ENCODE measurements around the gene CD4. TPM values are rescaled to one million over a fixed set of nuclear protein-coding genes. Genes with fewer than 3 reads are reported as not detected.
A peak's percentile ranks its signal among the peaks of the same experiment; 100 is the strongest.

CD4 gene
- total RNA-seq, 4 donors from 2014 or later = 7.5 to 12.6 (median 8.9) TPM

DNA sequence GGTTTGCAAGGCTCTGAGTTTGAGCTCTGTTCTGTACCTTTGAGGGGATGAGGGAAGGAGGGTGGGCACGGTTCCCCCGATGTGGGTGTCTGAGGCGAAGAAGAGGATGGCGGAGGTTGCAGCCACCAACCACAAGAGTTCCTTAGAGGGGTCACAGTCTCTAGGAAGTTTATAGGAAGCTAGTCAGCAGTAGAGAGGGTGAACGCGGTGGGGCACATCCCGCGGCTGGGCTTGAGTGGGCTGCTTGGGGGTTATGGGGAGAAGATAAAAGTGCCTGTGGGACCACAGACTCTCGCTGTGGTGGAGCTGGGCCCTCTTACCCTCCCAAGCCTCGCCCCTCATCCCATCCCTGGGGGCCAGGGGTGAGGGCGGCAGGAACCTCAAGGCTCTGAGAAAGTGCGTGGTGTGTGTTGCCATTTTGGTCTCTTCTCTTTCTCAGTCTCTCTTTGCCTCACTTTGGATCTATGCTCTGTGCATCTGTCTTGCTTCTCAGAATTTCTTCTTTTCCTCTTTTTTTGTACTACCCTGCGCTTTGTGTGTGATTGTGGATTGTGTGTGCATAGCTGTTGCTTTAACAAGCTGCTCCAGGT lies 2.7 kb downstream of the CD4 start:
- H3K27me3 ChIP-seq = no peaks in the 10 kb centered on the region
- H3K36me3 ChIP-seq = no peaks in the 10 kb centered on the region
- no peak for DNase-seq (ENCODE audit: low spot score in 2 of 2)
- TF ChIP-seq EP300 (IDR thresholded peaks at IDR 0.05) = no peak
- TF ChIP-seq POLR2A (IDR thresholded peaks at IDR 0.05) = no peak
- TF ChIP-seq, protein P1, sequence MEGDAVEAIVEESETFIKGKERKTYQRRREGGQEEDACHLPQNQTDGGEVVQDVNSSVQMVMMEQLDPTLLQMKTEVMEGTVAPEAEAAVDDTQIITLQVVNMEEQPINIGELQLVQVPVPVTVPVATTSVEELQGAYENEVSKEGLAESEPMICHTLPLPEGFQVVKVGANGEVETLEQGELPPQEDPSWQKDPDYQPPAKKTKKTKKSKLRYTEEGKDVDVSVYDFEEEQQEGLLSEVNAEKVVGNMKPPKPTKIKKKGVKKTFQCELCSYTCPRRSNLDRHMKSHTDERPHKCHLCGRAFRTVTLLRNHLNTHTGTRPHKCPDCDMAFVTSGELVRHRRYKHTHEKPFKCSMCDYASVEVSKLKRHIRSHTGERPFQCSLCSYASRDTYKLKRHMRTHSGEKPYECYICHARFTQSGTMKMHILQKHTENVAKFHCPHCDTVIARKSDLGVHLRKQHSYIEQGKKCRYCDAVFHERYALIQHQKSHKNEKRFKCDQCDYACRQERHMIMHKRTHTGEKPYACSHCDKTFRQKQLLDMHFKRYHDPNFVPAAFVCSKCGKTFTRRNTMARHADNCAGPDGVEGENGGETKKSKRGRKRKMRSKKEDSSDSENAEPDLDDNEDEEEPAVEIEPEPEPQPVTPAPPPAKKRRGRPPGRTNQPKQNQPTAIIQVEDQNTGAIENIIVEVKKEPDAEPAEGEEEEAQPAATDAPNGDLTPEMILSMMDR (IDR thresholded peaks at IDR 0.05) = no peak
- 70 to 79% methylated on average over 13 of the region's 13 CpGs for whole genome bisulfite sequencing, 2 donors
- no peaks in the 10 kb centered on the region for H3K9me3 ChIP-seq
- H3K4me1 ChIP-seq = no peaks in the 10 kb centered on the region
- H3K27ac ChIP-seq = peak overlapping the region in 2 of 4 donors; percentile 19 to 50
- H3K4me3 ChIP-seq = peak overlapping the region in 1 of 4 donors; percentile 35

DNA sequence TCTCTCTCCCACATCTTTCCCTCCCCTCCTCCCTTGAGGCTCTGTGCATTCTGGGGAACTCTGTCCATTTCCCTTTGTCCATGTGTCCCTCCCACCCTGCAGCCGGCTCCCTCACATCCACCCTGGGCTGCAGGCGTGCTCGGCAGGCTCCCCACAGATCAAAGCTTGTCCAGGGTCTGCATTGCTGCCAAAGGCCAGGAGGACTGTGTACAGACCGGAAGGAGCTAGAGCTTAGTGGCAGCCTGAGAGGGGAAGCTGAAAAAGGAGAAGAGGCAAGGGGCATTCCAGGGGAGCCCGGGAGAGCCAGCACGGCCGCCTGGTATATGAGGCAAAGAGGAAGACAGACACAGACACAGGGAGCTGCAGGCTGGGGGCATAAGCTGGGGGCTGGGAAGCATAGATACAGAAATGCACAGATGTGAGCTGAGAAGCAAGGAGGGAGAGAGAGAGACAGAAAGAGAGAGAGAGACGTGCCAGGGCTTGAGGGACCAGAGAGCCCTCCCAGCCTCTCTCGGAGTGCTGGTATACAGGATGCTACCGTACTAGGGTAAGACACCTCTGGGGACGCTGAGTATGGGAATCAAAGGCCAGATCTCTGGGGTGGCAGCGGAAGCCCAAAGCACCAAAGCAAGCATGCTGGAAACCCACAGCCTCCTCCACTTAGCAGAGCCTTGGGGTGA lies 3.3 kb downstream of the CD4 start:
- Histone ChIP-seq H3K27ac (peak overlapping the region in 1 of 4 donors; percentile 50), H3K27me3 (no peaks in the 10 kb centered on the region), H3K9me3 (no peaks in the 10 kb centered on the region), H3K4me3 (peak overlapping the region in 1 of 4 donors; percentile 35), H3K36me3 (no peaks in the 10 kb centered on the region), H3K4me1 (no peaks in the 10 kb centered on the region)
- no peak for DNase-seq (ENCODE audit: low spot score in 2 of 2)
- TF ChIP-seq POLR2A (IDR thresholded peaks at IDR 0.05) (no peak), EP300 (IDR thresholded peaks at IDR 0.05) (peak in 1 of 2 donors; percentile 9)
- 21% methylated on average over 12 of the region's 12 CpGs for WGBS, 2 donors

DNA sequence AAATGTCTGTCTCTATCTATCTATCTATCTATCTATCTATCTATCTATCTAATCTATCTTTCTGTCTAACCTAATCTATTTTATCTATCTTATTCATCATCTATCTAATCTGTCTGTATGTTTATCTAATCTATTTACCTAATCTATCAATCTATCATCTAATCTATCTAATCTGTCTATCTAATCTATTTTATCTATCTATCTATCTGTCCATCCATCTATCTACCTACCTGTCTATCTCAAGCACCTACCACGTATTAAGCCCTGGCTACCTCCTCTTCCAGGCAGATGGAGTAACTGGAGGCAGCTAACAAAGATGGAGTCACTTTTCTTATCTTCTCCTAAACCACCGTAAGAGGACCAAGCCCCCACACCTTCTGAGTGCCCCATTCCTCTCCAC lies 5.8 kb downstream of the CD4 start:
- Histone ChIP-seq H3K27me3 (no peaks in the 10 kb centered on the region), H3K36me3 (no peaks in the 10 kb centered on the region), H3K9me3 (no peaks in the 10 kb centered on the region), H3K4me1 (no peaks in the 10 kb centered on the region), H3K27ac (no peak overlapping the region), H3K4me3 (no peak overlapping the region)
- 80 to 90% methylated on average over 2 of the region's 2 CpGs for WGBS, 2 donors
- TF ChIP-seq, protein P1 (IDR thresholded peaks at IDR 0.05) = no peak
- DNase-seq (ENCODE audit: low spot score in 2 of 2) = no peak

DNA sequence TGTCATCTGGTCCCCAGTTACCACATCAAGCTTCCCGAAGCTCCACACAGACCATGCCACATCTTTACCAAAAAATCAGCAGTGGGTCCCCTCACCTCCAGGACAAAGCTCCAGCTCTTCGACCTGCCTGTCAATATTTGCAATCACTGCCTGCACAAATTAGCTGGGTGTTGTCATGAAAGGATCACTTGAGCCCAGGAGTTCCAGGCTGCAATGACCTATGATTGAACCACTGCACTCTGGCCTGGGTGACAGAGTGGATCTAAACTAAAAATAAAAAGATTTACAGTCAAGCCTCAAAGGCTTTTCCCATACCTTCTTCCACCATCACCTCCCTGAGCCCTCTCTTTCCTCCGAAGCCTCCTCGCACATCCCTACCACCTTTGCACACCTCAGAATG lies 7.2 kb downstream of the CD4 start:
- H3K36me3 ChIP-seq = no peaks in the 10 kb centered on the region
- DNase-seq (ENCODE audit: low spot score in 2 of 2) = no peak
- H3K27me3 ChIP-seq = no peaks in the 10 kb centered on the region
- whole genome bisulfite sequencing, 2 donors = 91 to 95% methylated on average over 4 of the region's 4 CpGs
- no peak overlapping the region for H3K4me3 ChIP-seq
- no peaks in the 10 kb centered on the region for H3K4me1 ChIP-seq
- H3K27ac ChIP-seq = no peak overlapping the region
- no peak for TF ChIP-seq EP300 (IDR thresholded peaks at IDR 0.05)
- TF ChIP-seq POLR2A (IDR thresholded peaks at IDR 0.05) = no peak
- TF ChIP-seq, protein P1 (IDR thresholded peaks at IDR 0.05) = no peak
- H3K9me3 ChIP-seq = no peaks in the 10 kb centered on the region

DNA sequence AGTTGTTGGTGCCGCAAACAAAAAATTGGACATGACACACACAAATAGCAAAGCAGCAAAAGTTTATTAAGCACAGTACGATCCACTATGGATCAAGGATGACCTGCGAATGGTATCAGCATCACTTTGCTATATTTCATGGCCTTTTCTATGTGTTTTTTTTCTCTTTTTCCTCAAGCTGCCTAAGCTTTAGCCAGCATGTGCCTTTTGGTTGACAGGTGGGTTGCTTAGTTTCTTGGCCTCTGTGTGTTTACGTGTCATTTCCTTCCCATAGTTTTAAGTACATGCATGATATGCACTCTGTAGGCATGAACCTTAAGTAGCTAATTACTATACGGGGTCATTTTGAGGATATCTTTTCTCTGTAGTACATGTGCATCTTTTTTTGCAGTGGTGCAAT lies 9.8 kb downstream of the CD4 start:
- Histone ChIP-seq H3K36me3 (no peaks in the 10 kb centered on the region), H3K27me3 (no peaks in the 10 kb centered on the region)

DNA sequence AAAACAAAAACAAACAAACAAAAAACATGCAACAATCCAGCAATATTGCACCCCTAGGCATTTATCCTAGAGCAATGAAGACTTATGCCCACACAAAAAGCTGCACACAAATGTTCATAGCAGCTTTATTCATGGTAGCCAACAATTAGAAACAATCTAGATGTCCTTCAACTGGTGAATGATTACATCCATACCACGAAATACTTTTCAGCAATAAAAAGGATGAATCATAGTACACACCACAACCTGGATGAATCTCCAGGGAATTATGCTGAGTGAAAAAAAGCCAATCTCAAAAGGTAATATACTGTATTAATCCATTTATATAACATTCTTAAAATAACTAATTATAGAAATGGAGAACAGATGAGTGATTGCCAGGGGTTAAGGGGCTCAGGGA lies 17.8 kb downstream of the CD4 start:
- 71 to 77% methylated on average over 1 of the region's 1 CpG for WGBS, 2 donors
- H3K27ac ChIP-seq = no peak overlapping the region
- H3K9me3 ChIP-seq = no peaks in the 10 kb centered on the region
- TF ChIP-seq, protein P1 (IDR thresholded peaks at IDR 0.05) = no peak
- TF ChIP-seq EP300 (IDR thresholded peaks at IDR 0.05) = no peak
- no peak for TF ChIP-seq POLR2A (IDR thresholded peaks at IDR 0.05)
- no peaks in the 10 kb centered on the region for H3K4me1 ChIP-seq
- DNase-seq (ENCODE audit: low spot score in 2 of 2) = no peak
- no peaks in the 10 kb centered on the region for H3K36me3 ChIP-seq
- no peak overlapping the region for H3K4me3 ChIP-seq
- no peaks in the 10 kb centered on the region for H3K27me3 ChIP-seq

More for the DNA sequence above, 9.8 kb downstream of the CD4 start:
- DNase-seq (ENCODE audit: low spot score in 2 of 2) = no peak
- Histone ChIP-seq H3K4me1 (no peaks in the 10 kb centered on the region), H3K9me3 (no peaks in the 10 kb centered on the region), H3K27ac (no peak overlapping the region), H3K4me3 (no peak overlapping the region)
- TF ChIP-seq EP300 (IDR thresholded peaks at IDR 0.05) = no peak
- WGBS, 2 donors = 90 to 92% methylated on average over 5 of the region's 5 CpGs
